Glomerular visceral epithelial cell (primary cell): ENCODE data around the gene CYP4F11.
A peak's percentile ranks its signal among the peaks of the same experiment; 100 is the strongest.
"Not testable (repeated sequence)": the region's sequence is repeated elsewhere in the genome, so short reads cannot be mapped to it uniquely, and the experiment has no call there.

Source experiments
- DNase-seq: peaks from one replicate; pipeline ENCODE4 v3.0.0-alpha.2; 2016; ENCODE audit errors: extremely low spot score

Gene CYP4F11

GRCh38 chr19:15883329-15883728 is 51.0 kb downstream of the CYP4F11 start:
- DNase-seq: not testable (repeated sequence)

- DNase-seq: no peak
Observed at GRCh38 chr19:15874821-15875474, 59.4 kb downstream of the CYP4F11 start.

- DNase-seq: not testable (repeated sequence)
Observed at GRCh38 chr19:15873771-15874170, 60.6 kb downstream of the CYP4F11 start.

GRCh38 chr19:15871570-15871969 is 62.8 kb downstream of the CYP4F11 start:
- DNase-seq: peak; percentile 7

GRCh38 chr19:15869873-15870272 is 64.5 kb downstream of the CYP4F11 start:
- DNase-seq: no peak

DNA sequence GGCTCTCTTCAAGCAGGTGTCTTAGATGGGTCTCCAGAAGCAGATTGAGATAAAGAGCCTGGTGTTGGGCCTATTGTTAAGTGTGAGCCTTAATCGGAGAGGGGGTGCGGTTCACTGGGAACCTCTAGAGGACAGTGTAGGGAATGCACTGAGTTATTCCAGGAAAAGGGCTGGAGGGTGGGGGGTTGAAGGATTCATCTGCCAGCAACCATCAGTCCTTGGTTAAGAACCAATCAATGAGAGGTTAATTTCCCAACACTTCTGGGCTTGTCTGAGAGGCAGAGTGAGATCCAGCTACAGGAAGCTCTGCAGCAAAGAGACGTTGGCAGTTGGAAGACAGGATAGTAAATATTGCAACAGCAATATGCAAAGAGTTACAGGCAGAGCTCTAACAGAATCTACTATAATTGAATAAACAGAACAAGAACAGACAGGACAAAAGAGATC is 65.2 kb downstream of the CYP4F11 start:
- DNase-seq: peak; percentile 60

DNA sequence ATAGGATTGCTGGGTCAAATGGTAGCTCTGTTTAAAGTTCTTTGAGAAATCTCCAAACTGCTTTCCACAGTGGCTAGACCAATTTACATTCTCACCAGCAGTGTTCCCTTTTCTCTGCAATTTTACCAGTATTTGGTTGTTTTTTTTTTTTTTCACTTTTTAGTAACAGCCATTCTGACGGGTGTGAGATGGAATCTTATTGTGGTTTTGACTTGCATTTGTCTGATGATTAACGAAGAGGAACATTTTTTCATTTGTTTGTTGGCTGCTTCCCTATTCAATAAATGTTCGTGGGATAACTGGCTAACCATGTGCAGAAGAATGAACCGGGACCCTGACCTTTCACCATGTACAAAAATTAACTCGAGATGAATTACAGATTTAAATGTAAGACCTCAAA is 67.7 kb downstream of the CYP4F11 start:
- peak; percentile 37 for DNase-seq

DNA sequence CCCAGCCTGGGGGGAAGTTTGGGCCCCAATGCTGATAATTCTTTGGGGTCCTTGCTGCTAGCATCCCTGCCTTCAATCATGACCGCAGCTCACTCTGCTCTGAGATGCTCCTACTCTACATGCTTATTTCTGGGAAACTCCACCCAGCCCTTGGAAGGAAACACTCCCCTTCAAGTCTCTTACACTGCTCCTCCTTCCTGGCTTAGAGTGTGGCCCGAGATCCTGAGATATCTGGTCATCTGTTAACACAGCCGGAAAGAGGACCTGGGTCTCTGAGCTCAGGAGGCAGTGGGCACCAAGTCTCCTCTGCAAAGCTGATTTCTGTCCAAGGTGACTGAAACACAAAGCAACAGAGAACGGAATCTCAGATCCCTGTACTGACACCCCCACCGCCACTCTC is 69.5 kb downstream of the CYP4F11 start:
- no peak for DNase-seq

GRCh38 chr19:15863272-15863671 is 71.1 kb downstream of the CYP4F11 start:
- DNase-seq: peak; percentile 16

DNA sequence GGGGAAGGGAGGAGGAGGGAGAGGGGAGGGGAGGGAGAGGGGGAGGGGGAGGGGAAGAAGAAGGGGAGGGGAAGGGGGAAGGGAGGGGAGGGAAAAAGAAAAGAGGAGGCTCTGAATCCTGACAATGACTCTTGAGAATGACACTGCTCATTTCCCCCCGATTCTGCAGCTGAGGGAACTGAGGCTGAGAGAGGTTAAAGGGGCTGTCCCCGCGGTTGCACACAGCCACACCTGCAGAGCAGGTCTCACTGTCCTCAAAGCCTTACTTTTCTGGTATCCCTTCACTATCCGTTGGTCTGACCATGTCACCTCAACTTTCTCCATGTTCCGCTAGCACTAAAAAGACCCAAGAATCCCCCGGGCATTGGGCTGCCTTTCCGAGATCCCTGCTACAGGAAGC is 71.9 kb downstream of the CYP4F11 start:
- DNase-seq: no peak
